SK-N-MC (cell line): ENCODE data around the gene PLEKHA5.

ENCODE experiments used
- EZH2 ChIP-seq: fragments of 200-600 bp; sonication (generic); IDR thresholded peaks from one replicate; pipeline ENCODE4 v1.6.1; 2017; ENCODE audit warnings: antibody characterized with exemption
- POLR2AphosphoS5 ChIP-seq: IDR thresholded peaks from 2 replicates; pipeline ENCODE4 v1.6.1; 2012; ENCODE audit warnings: mild to moderate bottlenecking, low read depth, low read length, borderline replicate concordance

DNA sequence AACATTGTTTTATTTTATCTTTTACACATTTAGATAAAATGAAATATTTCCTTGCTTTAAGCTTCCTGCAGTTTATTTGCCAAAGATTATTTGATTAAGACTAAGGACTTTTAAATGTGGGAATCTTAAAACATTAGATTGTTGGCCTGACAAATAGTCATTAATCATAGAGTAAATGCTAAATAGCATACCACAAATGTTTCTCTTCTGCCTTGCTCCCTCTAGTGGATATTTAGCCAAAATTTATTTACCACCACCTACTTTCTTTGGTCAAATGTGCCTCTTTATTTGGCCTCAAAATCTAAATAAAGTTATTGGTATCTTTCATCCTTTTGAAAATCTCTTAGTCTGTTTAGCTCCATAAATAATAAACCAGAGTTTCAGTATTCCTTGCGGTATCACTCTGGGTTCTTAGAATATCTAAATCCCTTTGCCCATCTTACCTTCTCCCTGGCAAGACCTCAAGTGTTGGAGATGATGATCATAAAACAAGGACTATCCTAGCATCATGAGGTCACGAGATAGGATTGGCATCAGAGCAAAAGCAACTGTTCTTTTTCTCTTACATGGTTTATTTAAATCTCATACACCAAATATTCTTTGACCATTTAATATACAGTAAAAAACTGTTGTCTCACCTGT is 159.2 kb downstream of the PLEKHA5 start:
- TF ChIP-seq POLR2AphosphoS5 (no peak), EZH2 (no peak)
